Right renal pelvis (tissue), 4 donors: ENCODE results near the gene AUTS2. TPM values are rescaled to one million over a fixed set of nuclear protein-coding genes. Genes with fewer than 3 reads are reported as not detected.

ENCODE experiments used
- DNase-seq, 4 donors: peaks; one replicate each; pipeline ENCODE4 v3.0.0-alpha.2; 2013; ENCODE audit warnings: low read depth in 4 of 4, low spot score in 3 of 4, missing footprints in 1 of 4
- polyA plus RNA-seq, 4 donors: library from polyadenylated mRNA; unstranded; fragments of 120-200 nt; gene quantifications; one replicate each; pipeline ENCODE4 v1.2.1, GENCODE V29; 2013; ENCODE audit not compliant: insufficient read length in 4 of 4

AUTS2 gene
- polyA plus RNA-seq, 4 donors = 67.5 to 85.6 (median 76.0) TPM

DNA sequence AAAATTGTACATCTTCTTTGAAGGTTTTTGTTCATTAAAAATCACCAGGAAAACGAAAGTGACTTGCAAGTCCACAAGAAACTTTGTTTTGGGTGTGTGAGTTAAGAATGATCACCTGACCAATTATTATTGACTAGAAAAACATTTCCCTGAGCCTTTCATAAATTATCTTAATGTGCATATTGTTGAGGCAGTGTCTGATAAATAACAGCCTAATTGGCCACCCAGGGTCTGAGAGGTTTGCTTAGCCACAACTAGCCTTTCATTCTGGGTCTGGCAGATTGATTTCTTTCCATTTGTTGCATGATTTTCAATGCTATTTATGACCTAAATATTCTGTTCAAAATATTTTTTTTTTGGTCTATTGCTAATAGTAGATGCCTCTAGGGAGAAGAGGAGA lies 152.8 kb downstream of the AUTS2 start:
- DNase-seq = no peak

DNA sequence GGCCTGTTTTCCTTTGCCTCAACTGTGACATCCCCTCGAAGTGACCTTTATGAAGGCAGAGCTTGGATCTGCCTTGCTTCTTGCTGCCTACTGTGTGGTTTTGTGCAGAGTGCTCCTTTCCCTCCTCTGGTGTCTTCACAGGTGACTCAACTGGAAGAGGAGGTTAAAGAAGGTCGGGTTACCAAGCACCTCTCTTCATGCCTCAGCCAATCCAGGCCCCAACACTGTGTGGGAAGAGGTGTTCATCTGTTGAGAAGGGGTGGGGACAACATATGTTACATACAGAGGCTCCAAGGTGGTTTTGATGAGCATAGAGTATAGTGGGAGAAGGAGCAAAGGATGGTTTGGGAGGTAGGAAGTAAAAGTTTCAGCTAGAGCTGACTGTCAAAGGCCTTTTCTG lies 155.7 kb downstream of the AUTS2 start:
- no peak for DNase-seq

DNA sequence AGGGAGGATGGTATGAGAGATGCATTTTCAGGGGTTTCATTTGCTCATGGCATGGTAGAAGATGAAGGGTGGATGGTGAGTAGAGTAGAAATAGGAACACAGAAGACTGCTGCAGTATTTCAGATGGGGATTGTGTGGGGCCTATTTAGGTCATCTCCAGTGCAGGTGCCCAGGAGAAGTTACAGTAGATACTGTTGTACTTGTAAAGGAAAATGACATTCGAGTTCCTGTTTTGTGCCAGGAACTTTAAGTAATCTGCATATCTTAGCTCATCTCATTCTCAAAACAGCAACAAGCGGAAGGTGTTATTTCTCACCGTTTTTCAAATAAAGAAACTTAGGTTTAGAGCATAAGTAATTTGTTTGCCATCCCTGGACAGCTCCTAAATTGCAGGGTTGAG lies 156.2 kb downstream of the AUTS2 start:
- no peak for DNase-seq

DNA sequence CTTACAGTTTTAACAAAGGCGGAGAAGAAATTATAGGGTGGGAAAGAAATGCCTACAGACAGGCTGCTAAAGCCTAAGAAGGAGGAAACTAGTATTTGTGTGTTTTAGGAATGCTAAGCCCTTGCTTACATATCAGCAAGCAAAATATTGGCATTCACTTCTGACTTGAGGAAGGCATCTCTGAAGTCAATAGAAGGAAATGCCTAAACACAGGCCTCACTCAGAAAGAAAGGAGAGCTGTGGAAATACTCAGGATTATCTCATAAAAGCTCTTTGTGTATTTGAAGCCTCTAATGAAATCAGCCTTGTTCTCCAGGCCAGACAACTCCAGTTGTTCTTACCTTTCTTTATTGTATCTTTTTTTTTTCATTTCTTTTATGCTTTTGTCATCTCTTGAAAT lies 158.0 kb downstream of the AUTS2 start:
- DNase-seq = no peak

DNA sequence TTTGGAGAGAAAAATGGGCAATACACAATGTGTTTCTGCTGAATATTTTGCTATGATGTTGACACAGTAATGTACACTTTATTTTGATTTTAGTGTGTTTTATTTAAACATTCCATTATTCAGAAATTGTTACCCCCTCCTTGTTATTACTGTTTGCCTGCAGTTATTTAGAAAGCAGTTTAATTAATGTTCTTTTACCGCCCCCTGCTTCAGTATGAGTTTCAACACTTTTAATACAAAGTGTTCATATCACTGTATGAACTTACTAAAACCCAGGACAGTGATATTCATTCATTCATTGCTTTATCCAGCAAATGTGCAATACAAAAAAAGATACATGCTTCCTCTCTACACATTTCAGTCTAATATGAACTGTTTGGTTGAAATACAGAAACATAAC lies 159.3 kb downstream of the AUTS2 start:
- DNase-seq = no peak

DNA sequence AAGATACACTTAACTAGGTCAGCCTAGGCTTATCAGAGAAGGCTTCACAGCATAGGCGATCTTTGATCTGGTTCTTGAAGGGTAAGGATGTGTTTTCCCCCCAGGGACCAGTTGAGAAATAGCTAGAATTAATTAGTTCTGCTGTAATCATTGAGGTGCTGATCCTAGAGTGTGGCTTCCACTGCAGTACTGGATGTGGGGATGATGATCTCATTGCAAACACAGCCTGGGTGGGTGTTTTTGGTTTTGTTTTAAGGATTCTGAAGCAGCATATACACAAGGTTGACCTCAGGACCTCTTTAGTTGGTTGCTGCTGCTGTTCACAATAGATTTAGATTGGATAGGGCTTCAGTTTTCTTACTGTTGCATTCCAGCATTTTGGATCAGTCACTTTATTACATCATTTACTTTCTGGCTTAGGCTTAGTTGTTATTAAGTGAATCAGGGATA lies 159.7 kb downstream of the AUTS2 start:
- DNase-seq = no peak

DNA sequence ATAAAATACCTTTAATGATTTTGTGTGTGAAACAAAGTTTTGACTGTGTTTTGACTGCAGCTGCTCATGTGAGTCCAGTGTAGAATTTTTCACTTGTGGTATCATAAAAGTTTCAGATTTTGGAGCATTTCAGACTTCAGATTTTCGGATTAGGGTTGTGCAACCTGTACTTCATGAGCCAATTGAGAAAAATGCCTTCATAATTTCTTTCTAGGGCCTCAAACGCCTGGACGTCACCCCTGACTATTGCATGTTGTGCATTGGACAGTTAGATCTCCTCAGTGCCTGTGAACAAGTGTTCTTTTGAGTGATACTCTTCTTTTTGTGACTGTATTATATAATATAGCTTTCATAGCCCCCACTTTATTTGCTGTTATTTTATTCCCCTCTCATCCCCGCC lies 161.1 kb downstream of the AUTS2 start:
- DNase-seq = no peak

DNA sequence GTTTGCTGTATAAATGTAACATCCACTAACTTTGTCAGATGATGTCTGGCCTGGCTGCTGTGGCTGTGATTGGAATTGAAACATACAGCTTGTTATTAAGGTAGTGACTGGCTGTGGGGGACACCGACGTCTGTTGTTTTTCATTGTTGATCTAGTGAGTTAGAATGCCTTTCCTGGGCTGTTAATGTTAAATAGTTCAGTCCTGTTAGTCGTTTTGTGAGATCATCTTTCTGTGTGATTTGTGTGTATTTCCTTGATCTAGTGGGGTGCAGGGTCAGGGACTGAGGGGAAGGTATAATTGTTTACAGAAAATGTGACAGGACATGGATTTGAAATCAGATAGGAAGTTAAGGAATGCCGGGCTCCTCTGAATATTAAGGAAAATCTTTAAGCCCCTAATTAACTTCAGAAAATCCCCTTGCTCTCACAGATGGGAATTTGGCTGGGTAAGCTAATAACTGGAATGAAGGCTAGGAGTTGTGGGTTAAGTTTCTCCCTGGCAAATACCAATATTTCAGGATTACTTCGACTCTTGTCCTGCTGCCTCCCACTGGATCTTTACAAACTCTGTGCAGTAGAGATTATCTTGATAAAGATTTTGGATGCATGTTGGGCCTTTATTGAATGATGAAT lies 163.1 kb downstream of the AUTS2 start:
- no peak for DNase-seq

DNA sequence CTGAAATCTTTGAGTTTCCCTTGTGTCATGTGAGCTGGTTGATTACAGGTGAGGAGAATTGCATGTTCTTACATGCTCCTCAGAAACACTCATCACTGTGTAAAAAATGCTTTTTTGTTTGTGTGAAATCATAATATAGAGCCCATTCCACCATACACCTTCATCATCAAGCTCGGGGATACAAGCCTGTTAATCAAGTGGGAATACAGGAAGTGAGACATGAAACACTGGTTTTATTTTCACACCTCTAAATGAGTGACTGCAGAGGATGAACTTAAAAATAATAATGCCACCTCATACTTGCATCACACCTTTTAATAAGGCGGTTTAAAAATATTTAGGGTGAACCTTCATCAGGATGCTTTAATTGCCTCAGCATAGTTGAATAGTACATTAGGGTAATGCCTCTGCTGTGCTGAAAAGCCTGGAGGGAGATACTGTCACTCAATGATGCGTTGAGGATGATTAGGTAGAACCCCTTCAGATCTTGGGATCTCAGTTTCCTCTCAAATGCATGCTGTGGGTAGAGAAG lies 164.6 kb downstream of the AUTS2 start:
- no peak for DNase-seq

DNA sequence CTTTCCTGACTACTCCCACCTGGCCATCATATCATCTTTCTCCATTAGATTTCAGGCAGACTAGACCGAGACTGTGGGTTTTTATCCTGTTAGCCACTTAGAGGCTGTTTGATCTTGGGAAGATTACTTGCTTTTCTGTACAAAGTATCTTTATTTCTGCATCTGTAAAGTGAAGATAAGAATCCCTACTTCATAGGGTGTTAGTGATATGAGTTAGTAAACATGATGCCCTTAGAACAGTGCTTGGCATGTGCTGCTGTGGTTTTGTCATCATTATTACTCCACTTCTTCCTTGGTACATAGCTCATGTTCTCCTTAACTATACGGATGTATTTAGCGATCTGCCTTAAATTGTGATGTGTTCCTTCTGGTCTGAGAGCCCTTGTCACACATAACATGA lies 165.2 kb downstream of the AUTS2 start:
- DNase-seq = no peak

DNA sequence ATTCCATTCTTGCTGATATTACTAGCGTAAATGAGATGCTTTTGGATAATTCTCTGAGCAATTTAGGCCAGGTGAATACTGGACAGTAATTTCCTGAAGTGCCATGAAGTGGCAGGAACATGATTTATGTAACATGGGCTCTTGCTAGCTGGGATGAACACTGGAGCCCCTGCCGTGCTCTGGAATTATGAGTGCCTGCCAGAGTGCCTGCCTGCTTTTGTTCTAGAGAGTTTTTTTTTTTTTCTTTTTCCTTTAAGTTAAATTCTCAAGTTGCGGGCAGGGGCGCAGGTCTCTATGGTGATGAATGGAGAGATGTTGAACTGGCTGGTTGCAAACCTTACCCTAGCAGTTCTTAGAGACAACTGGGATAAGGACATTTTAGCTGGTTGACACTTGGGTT lies 165.9 kb downstream of the AUTS2 start:
- DNase-seq = no peak

DNA sequence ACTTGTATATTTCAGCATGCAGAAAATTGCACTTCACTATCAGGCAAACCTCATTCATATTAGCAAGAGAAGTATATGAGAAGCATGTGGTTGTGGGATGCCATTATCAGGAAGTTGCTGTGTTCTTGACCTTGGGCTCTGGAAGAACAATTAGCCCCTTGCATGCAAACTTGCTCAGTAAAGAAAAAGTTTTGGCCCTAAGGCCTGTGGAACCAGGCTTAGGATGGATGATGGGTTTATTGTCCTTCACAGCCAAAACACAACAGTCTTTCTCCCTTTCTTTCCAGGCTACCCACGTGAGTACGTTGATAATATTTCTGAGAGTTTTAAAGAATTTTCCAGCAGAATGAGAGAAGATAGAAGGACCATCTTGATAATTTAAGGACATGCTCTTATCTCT lies 166.4 kb downstream of the AUTS2 start:
- no peak for DNase-seq

DNA sequence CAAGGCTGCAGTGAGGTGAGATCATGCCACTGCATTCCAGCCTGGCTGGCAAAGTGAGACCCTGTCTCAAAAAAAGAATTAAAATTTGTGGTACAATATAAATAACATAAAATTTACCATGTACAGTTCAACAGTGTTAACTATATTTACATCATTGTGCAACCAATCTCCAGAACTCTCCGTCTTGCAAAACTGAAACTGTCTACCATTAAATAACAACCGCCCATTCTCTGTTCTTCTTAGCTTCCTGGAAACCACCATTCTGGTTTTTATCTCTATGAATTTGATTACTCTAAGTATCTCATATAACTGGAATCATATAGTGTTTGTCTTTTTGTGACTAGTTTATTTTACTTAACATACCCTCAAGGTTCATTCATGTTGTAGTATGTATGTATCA lies 167.6 kb downstream of the AUTS2 start:
- no peak for DNase-seq

DNA sequence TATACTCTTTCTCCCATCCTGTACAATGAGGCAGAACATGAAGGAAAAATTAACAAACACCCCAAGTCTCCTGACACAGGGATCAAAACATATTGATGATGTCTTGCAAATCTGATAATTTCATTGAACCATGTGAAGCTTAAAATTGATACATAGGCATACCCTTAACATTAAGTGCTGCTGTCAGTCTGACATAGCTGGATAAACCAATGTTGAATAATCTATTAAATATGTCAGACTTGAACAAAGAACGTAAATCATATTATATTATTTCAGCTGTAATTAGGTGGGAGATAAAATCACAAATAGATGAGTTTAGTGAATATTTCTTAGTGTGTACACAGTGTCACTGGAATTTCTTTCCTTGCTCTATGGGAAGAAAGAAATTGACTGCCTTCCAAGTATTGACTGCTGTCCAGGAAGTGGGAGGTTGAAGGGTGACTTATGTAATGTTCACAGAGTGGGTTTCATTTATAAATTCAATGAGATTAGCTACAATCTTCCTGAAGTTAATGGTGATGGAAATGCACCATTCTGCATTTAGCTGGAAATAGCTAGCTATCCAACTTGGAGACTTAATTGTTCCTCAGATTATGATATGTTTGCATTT lies 170.8 kb downstream of the AUTS2 start:
- DNase-seq = no peak

DNA sequence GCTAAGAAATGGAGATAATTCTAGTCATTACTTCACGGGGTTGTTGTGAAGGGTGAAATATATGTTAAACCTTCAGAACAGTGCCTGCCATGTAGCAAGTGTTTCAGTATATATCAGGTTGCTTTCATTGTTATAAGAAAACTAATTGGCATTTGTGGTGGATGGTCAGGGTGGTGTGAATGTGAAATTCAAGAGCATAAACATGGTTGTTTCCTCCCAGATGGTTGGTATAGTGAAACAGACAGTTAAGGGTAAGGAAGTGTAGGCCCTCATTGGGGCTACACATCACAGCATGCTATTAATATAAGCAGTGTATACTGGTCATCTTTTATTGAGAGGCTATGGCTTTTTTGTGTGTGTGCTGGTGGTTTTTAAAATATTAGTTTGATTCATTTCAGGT lies 171.6 kb downstream of the AUTS2 start:
- DNase-seq = no peak

DNA sequence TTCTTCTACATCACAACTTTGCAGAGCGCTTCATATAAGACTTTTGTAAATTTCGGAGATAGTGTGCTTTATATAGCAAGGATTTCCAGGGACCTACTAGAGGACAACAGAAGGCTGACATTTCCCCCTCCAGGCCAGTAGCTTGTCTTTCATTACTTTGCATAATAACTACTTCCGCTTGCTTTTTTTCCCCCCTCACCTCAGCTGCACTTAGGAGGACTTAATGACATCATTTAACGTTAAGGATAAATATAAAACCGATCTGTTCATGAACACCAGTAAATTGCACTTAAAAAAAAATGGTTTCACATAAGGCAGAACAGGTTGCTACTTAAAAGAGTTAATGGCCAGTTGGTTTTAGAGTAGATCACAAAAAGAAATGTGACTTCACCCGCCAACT lies 172.3 kb downstream of the AUTS2 start:
- DNase-seq = no peak

DNA sequence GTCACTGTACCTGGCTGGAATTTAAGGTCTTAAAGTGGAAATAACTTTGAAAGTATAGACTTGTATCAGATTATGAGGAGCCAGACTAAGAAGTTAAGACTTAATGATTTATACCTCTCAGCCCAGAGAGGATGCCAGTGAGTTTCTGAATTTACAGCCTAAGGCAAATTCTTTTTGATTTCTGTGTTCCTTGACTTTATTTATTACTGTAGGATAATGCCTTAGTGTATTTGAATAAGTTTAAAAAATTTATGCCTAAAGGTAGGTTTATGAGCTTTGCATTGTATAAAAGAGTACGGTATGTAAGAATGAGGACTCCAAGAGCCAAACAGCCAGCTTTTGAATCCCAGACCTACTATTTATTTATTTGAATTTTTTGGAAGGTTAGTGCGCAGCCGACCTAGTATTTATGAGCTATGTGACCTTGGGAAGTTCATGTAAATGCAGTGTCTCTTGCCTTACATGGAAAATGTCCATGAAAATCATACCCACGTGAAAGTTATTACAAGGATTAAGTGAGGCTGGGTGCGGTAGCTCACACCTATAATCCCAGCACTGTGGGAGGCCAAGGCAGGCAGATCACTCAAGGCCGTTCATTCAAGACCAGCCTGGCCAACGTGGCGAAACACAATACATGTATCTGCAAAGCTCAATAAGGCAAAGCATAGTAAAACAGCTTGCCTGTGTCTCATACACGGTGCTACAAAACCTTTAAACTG lies 174.6 kb downstream of the AUTS2 start:
- no peak for DNase-seq

DNA sequence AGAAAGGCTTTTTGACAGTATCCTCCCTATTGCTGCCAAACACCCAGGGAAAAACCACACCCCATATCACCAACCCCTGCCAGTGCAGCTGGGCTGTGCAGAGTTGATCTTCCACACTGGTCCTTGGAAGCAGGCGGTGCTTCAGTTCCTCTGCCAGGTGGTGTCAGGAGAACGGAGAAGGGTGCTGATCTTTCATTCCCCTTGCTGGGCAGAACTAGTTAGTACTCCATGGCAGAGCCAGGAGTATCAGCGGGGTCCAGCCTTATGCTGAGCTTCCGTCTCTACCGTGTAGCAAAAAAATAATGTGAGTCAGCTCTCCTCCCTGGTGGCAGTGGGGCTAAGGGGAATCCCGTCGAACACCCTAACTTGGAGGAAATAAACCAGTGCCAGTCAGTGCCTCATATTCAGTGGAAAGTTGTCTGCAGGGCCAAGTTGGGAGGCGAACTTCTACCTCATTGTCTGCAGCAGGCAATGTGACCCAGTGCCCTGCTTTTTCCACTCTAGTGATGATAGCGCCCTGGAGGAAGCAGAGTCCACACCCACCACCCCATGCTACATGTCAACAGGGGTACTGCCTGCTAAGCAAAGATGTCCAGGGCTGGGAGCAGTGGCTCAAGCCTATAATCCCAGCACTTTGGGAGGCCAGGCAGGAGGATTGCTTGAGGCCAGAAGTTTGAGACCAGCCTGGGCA lies 175.4 kb downstream of the AUTS2 start:
- no peak for DNase-seq

DNA sequence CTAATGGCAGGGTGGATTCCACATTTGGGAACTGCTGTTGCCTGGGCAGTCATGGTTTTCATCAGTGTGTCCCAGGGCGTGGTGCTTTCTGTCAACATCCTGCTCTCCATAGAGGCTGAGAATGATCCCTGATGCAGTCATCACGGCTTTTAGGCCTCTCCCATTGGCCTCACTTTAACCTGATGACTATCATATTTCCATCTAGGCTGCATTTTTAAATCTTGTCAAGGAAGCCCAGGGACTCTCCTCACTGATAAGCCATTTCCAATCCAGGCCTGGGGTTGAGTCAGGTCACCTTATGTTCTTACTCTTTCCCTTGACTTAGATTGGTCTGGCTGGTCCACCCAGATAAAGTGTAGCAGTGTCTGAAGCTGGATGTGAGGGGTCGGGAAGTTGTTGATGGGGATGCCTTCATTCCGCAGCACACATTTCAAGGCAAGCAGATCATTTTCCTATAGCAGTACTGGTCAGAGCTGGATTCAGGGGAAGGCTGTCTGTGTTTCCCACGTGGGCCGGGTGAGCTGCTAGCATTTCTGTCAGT lies 177.0 kb downstream of the AUTS2 start:
- no peak for DNase-seq

DNA sequence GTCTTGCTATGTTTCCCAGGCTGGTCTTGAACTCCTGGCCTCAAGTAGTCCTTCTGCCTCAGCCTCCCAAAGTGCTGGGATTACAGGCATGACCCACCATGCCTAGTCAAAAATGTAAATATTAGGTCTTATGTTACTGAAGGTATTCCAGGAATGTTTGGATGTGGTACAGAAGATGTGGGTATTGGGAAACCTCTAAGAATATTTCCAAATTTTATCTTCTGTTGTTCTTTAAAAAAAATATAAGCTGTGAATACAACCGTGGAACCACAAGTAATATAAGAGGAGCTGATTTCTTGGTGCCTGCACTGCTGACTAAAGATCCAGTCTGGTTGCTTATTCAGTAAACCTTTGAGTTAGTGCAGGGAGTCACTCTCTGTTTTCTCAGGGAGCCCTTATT lies 178.3 kb downstream of the AUTS2 start:
- no peak for DNase-seq

DNA sequence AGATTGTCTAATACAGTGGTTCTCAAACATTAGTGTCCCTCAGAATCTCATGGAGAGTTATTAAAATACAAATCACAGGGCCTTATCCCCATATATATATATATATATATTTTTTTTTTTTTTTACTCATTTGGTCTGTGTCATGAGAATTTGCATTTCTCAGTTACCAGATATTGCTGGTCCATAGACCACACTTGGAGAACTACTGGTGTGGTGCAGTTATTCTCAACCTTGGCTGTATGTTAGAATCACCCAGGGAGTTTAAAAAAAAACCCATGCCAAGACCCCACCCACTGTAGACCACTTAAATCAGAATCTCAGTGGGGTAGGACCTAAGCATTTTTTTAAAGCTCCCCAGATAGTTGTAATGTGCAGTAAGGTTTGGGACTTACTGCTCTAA lies 179.9 kb downstream of the AUTS2 start:
- no peak for DNase-seq
